CD4-positive, alpha-beta T cell (primary cell): ENCODE data around the gene AVEN. TPM values are rescaled to one million over a fixed set of nuclear protein-coding genes. Genes with fewer than 3 reads are reported as not detected.

ENCODE experiments used
- ATAC-seq: fragments of 200-7000 bp; cut with Tn5 transposase; one replicate; pipeline ENCODE4 v1.10.0; 2022; ENCODE audit warnings: mild to moderate bottlenecking; ENCODE audit not compliant: poor library complexity
- CTCF ChIA-PET: fragments of 350-600 bp; sonication (Branson Sonifier 250); formaldehyde crosslinking; loops from one replicate; lab custom pipeline; 2021; ENCODE audit warnings: antibody characterized with exemption, inconsistent platforms; lab: Charles Lee
- POLR2A ChIA-PET: fragments of 350-600 bp; sonication (Branson Sonifier 250); formaldehyde crosslinking; loops from one replicate; lab custom pipeline; 2021; ENCODE audit warnings: antibody characterized with exemption, inconsistent platforms; lab: Charles Lee
- DNase-seq, 14 experiments: peaks; one replicate each; pipeline ENCODE4 v3.0.0-alpha.2; 2013 to 2020; ENCODE audit warnings: mixed read lengths in 2 of 14
- H3K27ac ChIP-seq, 2 donors: one replicate each; pipeline versions ENCODE4 v1.5.1 to v1.7.0; 2013; ENCODE audit warnings: low read length in 2 of 2, low read depth in 1 of 2, mild to moderate bottlenecking in 1 of 2
- H3K27me3 ChIP-seq, 2 experiments: 1 replicate in 1 of 2; 2 replicates in 1 of 2; pipeline versions ENCODE4 v1.6.1 to v1.7.0; 2013; ENCODE audit warnings: low read length in 2 of 2, control low read depth in 1 of 2, mild to moderate bottlenecking in 1 of 2, moderate library complexity in 1 of 2; ENCODE audit not compliant: insufficient read depth in 2 of 2, control insufficient read depth in 1 of 2
- H3K36me3 ChIP-seq: one replicate; pipeline ENCODE4 v1.6.1; 2013; ENCODE audit warnings: low read length, control low read depth; ENCODE audit not compliant: insufficient read depth
- H3K4me1 ChIP-seq: one replicate; pipeline ENCODE4 v1.6.1; 2013; ENCODE audit warnings: low read length, control low read depth; ENCODE audit not compliant: insufficient read depth
- H3K4me3 ChIP-seq: one replicate; pipeline ENCODE4 v1.5.1; 2013; ENCODE audit warnings: mild to moderate bottlenecking, low read length, moderate library complexity
- H3K9me3 ChIP-seq, 2 experiments: 1 replicate in 1 of 2; 2 replicates in 1 of 2; pipeline versions ENCODE4 v1.6.1 to v1.7.0; 2013; ENCODE audit warnings: low read length in 2 of 2, mild to moderate bottlenecking in 2 of 2, control low read depth in 1 of 2, moderate library complexity in 1 of 2; ENCODE audit not compliant: control insufficient read depth in 1 of 2, insufficient read depth in 1 of 2
- H3K27ac Mint-ChIP-seq: one replicate; pipeline ENCODE4 v1.8.0; 2020; ENCODE audit warnings: mixed read lengths
- H3K27me3 Mint-ChIP-seq: one replicate; pipeline ENCODE4 v1.8.0; 2021; ENCODE audit warnings: mixed read lengths
- H3K36me3 Mint-ChIP-seq: one replicate; pipeline ENCODE4 v1.8.0; 2021; ENCODE audit warnings: low read depth, mixed read lengths
- H3K4me1 Mint-ChIP-seq: one replicate; pipeline ENCODE4 v1.8.0; 2021; ENCODE audit warnings: low read depth, mixed read lengths
- H3K4me3 Mint-ChIP-seq: one replicate; pipeline ENCODE4 v1.8.0; 2020; ENCODE audit warnings: mild to moderate bottlenecking, mixed read lengths
- H3K9me3 Mint-ChIP-seq: one replicate; pipeline ENCODE4 v1.8.0; 2020; ENCODE audit warnings: mixed read lengths
- CTCF ChIP-seq: fragments of 200-600 bp; IDR thresholded peaks from one replicate; pipeline ENCODE4 v1.8.0; 2022; ENCODE audit warnings: antibody characterized with exemption, mild to moderate bottlenecking
- intact Hi-C, 2 experiments: fragments of 100-400 bp; cut with DNase I in 1 of 2; cut with micrococcal nuclease in 1 of 2; formaldehyde crosslinking; loops; one replicate each; pipeline versions ENCODE4 v1.15.1 to v1.9.0; 2023 to 2025; cut with DNase I, micrococcal nuclease
- total RNA-seq, 174 experiments: library from RNA in 2 of 174; stranded (reverse) in 2 of 174; gene quantifications; one replicate each; pipeline ENCODE4 v1.2.3 and lab custom pipeline; 2021 to 2026

The AVEN gene
- total RNA-seq, 2 experiments from 2014 or later: 4.5 to 4.9 TPM

GRCh38 chr15:33956397-33956796, 82.6 kb downstream of the AVEN start:
- Histone ChIP-seq H3K9me3 (no peaks in the 10 kb centered on the region), H3K27ac (no peak overlapping the region), H3K36me3 (no peaks in the 10 kb centered on the region), H3K27me3 (no peaks in the 10 kb centered on the region), H3K4me3 (no peak overlapping the region), H3K4me1 (no peaks in the 10 kb centered on the region)
- ChIA-PET POLR2A (no interaction called here), CTCF (no interaction called here)
- Mint-ChIP-seq H3K27me3 (no peaks in the 10 kb centered on the region), H3K4me1 (peaks cover 11% of the 10 kb centered on the region), H3K36me3 (no peaks in the 10 kb centered on the region), H3K27ac (no peak overlapping the region), H3K9me3 (no peaks in the 10 kb centered on the region), H3K4me3 (no peak overlapping the region)
- no peak for TF ChIP-seq CTCF
- ATAC-seq (no peak), DNase-seq (no peak)
- intact Hi-C loops: no loop called here

GRCh38 chr15:33955945-33956344, 83.1 kb downstream of the AVEN start:
- Histone ChIP-seq H3K4me1 (no peaks in the 10 kb centered on the region), H3K36me3 (no peaks in the 10 kb centered on the region), H3K9me3 (no peaks in the 10 kb centered on the region), H3K27me3 (no peaks in the 10 kb centered on the region), H3K4me3 (no peak overlapping the region), H3K27ac (no peak overlapping the region)
- H3K9me3 Mint-ChIP-seq: no peaks in the 10 kb centered on the region
- TF ChIP-seq CTCF: no peak
- ATAC-seq: no peak
- peaks cover 11% of the 10 kb centered on the region for H3K4me1 Mint-ChIP-seq
- H3K36me3 Mint-ChIP-seq: no peaks in the 10 kb centered on the region
- DNase-seq: no peak
- H3K27ac Mint-ChIP-seq: no peak overlapping the region
- CTCF ChIA-PET: no interaction called here
- intact Hi-C loops: no loop called here
- H3K4me3 Mint-ChIP-seq: no peak overlapping the region
- POLR2A ChIA-PET: no interaction called here
- H3K27me3 Mint-ChIP-seq: no peaks in the 10 kb centered on the region

- no peaks in the 10 kb centered on the region for H3K9me3 Mint-ChIP-seq
- no peak for DNase-seq
- Histone ChIP-seq H3K27ac (no peak overlapping the region), H3K36me3 (no peaks in the 10 kb centered on the region), H3K4me3 (no peak overlapping the region), H3K27me3 (no peaks in the 10 kb centered on the region), H3K4me1 (no peaks in the 10 kb centered on the region), H3K9me3 (no peaks in the 10 kb centered on the region)
- H3K4me3 Mint-ChIP-seq: no peak overlapping the region
- intact Hi-C loops: no loop called here
- no peak for TF ChIP-seq CTCF
- ATAC-seq: no peak
- H3K4me1 Mint-ChIP-seq: no peaks in the 10 kb centered on the region
- ChIA-PET POLR2A (no interaction called here), CTCF (no interaction called here)
- H3K36me3 Mint-ChIP-seq: no peaks in the 10 kb centered on the region
- no peak overlapping the region for H3K27ac Mint-ChIP-seq
- no peaks in the 10 kb centered on the region for H3K27me3 Mint-ChIP-seq
Measured at GRCh38 chr15:33946152-33946551, 92.9 kb downstream of the AVEN start.
